HG02642 (cell line): Measurements from ENCODE around the gene CDCA7L.

Experiments used
- ATAC-seq: cut with Tn5 transposase; IDR thresholded peaks from one replicate; pipeline ENCODE4 v1.9.1; 2021; ENCODE audit warnings: mild to moderate bottlenecking; ENCODE audit not compliant: unreplicated experiment, poor library complexity

CDCA7L gene

DNA sequence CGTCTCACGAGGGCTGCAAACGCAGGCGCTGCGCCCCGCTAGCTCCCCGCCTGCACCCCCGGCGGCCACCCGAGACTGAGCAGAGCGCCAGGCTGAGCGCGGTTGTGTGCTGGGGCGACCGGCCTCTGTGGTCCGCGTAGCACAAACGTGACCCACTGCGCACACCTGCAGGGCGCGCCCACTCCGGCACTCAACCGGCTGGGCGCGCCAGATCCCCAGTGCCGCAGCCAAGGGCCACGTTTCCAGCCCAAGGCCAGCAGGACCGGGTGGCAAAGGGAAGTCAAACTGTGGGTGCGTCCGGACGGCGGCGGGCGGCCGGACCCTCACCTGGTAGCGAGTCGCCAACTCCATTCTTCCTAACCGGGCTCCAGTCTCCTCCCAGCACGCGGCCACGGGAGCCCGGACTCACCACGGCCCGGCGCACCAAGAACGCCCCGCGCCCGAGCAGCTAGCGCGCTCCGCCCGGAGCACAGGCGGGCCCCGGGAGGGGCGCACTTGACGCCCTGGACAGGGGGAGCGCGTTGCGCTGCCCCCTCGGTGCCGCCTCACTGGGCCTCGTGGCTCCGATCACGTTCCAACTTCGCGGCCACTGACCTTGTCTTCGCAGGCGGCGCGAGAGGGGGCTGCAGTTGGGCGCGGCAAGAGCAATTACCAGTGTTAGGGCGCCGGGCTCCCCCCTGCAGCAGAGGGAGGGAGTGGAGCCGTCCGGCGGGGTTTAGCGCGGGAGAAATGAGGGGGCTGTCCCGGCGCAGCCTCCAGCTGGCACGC lies at the start of gene CDCA7L:
Gene CDCA7L (minus strand): TSS at position 446 of the 768 bp plus-strand sequence. CDS start 95 bp downstream, at position 351.
- ATAC-seq: peak; percentile 91

DNA sequence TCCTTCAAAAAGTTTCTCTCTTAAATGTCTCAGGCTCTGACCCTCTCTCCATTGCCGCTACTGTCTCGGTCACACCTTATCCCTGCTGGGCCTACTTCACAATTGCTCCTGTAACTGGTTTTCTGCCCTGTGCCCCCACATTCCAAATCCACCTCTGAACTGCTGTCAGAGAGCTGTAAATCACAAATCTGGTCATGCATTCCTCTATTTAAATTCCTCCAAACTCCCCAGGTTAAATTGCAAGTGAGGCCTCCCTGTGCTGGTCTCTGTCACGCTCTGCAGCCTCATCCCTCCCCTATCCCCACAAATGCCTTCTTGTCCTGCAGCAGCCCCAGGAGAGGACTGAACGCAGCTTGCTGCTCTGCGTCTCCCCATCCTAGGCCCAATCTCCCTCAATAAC lies 40.4 kb upstream of the CDCA7L start:
- ATAC-seq: no peak

- no peak for ATAC-seq
Observed at GRCh38 chr7:21984042-21984441, 38.3 kb upstream of the CDCA7L start.

- ATAC-seq: no peak
Observed at GRCh38 chr7:21983056-21983455, 37.4 kb upstream of the CDCA7L start.

DNA sequence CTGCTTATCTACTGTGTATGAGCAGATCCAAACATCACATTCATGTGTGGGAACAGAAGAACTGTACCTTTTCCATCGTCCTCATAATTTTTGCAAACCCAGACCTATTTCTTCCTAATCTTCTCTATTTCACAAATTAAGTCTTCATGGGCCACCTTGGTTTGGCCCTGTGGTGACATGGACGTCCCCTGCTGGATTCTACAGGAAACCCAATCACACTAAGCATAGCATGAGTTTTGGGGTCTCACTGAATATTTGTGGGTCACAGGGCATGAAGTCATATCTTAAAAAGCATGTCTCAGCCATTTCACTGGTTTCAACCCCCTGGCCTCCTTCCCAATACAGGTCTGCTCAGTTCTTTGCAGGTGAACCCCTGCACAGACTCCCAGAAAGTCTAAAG lies 35.8 kb upstream of the CDCA7L start:
- no peak for ATAC-seq

- ATAC-seq: no peak
Observed at GRCh38 chr7:21980926-21981500, 35.3 kb upstream of the CDCA7L start.

DNA sequence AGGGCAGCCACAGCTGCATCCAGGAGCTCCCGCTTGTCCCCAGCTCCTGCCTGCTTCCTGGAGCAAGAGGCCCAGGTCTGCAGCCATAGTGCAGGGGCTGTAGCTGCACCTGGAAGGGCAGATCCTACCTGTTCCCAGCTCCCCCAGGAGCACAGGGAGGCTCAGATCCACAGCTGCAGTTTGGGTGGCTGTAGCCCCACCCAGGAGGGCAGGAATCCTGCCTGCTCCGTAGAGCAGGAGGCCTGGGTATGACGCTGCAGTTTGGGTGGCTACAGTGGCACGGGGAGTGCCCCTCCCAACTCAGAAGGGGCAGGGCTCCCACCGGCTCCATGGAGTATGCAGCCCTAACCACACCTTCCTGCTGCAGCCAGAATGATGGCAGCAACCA lies 26.7 kb upstream of the CDCA7L start:
- ATAC-seq: no peak

DNA sequence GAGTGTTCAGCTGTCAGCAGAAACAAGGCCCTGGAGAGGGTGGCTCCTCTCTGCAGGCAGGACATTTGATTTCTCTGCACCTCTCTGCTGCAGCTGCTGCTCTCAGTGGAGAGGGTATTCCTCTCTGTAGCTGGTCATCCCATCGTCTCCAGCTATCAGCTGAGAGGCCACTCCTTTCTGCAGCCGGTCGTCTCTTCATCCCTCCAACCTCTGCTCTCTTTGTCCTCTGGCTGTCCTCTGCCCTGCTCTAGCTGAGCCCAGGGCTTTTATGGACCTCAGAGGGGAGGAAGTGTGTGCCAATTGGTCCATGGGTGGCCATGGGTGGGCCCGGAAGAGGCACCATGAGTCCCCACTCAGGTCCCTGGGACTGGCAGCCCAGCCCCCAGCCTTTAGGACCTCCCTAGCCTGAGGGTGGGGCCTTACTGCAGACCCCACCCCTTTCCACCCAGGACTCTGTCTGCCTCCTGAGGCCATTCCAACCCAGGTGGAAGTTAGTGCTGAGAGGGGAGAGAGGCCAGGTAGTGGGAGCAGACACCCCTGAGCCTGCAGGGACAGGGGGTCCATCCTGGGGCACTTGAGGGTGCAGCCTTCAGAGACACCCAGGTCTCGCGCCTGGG lies 26.2 kb upstream of the CDCA7L start:
- ATAC-seq: no peak

DNA sequence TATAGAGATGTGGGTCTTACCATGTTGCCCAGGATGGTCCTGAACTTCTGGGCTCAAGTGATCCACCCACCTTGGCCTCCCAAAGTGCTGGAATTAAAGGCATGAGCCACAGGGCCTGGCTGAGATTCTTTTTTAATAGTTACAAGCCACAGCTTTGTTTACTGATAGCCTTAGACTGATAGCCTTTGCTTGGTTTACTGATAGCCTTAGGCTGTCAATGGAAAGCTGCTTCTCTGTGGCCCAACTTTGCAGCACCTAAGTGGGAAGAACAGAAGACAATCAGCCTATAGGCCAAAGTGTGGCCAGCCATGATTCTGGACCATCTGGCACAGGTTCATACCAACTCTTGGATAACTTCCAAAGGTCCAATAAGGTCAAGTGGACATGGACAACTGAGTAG lies 24.1 kb upstream of the CDCA7L start:
- no peak for ATAC-seq

DNA sequence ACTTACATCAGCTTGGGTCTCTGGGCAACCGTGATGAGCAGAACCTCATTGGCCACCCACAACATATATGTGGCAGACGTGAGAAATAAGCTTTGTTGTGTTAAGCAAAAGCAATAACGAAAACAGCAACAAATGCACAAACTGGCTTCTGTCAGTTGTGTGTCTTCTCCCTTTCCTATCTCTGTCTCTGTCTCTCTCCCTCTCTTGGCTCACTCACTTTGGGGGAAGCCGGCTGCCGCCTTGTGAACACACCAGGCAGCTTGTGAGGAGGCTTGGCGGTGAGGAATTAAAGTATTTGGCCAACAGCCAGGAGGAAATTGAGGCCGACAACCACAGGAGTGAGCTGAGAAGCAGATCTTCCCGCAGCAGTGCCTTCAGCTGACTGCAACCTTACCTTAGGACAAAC lies 21.9 kb upstream of the CDCA7L start:
- no peak for ATAC-seq

GRCh38 chr7:21966271-21966670 lies 20.6 kb upstream of the CDCA7L start:
- peak; percentile 73 for ATAC-seq

- ATAC-seq: no peak
Observed at GRCh38 chr7:21965291-21965690, 19.6 kb upstream of the CDCA7L start.

GRCh38 chr7:21962677-21963076 lies 17.0 kb upstream of the CDCA7L start:
- ATAC-seq: no peak

GRCh38 chr7:21960922-21961321 lies 15.2 kb upstream of the CDCA7L start:
- no peak for ATAC-seq

DNA sequence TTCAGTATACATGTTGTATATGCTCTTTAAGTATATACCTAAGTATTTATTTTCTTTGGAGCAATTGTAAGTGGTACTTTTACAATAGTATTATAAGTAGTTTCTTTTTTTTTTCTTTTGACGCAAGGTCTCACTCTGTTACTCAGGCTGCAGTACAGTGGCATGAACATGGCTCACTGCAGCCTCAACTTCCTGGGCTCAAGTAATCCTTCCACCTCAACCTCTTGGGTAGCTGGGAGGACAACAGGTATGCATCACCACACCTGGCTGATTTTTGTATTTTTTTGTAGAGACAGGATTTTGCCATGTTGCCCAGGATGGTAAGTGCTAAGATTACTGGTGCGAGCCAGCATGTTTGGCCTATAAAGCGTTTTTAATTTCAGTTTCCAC lies 13.7 kb upstream of the CDCA7L start:
- ATAC-seq: no peak

DNA sequence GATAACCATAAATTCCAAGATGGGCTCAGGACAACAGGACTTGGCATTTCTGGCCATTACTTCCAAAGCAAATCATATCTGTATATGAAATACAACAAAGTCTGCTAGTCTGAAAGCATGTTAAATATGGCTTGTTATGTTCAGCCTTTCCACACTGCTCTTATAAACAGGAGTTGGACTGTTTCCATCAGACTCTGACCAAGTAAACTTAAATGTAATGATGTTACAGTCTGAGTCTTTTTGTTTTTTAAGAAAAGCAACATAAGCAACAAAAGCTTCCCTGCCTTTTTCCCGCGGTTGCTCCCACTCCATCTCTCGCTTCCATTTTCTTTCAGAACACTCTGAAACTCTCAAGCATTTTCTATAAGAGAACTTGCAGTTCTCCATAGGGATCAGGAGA lies 8.1 kb upstream of the CDCA7L start:
- no peak for ATAC-seq

DNA sequence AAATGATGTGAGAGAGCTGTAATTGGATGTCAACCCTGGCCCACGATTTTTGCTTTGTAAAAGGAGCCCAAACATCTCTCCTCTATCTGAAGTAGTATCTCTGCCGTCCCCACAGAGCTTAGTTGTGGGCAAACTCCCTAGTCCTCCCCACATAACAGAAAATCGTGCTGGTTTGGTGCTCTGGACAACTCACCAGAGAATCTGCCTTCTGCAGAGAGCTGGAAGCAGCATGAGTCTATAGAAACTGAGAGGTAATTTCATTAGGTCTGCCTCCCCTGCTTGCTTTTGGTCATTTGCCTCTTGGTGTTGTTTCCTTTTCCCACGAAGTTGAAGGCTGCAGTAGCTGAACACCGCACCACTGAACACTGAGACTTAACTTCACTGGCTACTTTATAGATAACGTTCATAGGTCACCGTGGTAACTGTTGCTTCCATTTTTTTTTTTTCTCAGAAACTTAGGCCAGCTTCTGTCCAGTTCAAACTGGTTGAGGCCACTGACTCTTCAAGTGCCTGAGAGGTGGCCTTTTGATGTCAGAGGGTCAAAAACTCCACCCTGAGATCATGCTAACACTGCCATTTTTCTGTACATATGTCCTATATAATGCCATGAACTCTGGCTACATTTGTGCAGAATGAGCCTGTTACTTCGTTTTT lies 3.3 kb upstream of the CDCA7L start:
- no peak for ATAC-seq

GRCh38 chr7:21948364-21948763 lies 2.7 kb upstream of the CDCA7L start:
- ATAC-seq: no peak

DNA sequence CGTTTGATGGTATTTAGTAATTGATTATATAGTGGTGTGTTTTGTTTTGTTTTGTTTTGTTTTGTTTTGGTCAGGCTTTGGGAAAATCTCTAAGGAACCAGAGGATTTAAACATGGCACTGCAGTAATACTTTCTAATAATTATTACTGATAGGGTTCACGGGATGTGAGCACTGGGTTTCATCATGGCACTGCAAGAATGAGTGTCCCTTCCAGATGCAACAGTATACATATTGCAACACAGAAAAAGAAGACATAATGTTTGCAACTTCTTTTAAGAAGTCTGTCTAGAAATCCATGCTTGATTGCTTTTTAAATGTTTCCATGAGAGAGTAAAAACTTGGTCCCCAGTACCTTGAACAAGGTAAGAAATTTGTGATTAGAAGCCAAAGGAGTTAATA lies 2.2 kb upstream of the CDCA7L start:
- no peak for ATAC-seq

- no peak for ATAC-seq
Observed at GRCh38 chr7:21947056-21947455, 1.4 kb upstream of the CDCA7L start.

DNA sequence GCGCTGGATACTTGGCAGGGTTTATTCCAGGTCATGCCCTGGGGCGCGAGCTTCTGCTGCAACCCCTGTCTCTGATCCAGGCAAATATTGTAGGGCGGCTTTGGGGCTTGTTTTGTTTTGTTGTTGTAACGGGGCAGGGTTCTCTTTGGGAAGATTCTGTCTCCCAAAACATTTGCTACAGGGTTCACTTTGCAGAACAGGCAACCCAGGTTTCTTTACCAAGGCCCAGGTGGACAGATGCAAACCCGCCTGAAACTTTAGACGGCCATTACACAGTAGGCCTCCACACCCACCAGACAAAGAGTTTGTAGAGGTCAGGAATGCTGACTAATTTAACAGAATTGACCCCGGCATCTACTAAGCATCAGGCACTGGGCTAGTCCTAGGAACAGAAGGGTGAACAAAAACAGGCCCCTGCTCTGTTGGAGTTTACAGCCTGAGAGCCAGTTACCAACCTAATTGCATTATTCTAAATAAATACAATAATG lies 567 bp upstream of the CDCA7L start:
- no peak for ATAC-seq
